Stimulated activated effector memory CD8-positive, alpha-beta T cell treated with anti-CD3 and anti-CD28 coated beads, Interleukin-12 subunit alpha, Interleukin-12 subunit beta, amount 100 ng/mL, for 72 hours (primary cell): ENCODE data around the gene GAREM1.

Experiments
- ATAC-seq: fragments of 150-1000 bp; cut with Tn5 transposase; 2 replicates; pipeline ENCODE4 v1.10.0; 2021
- DNase-seq, 2 donors: peaks; one replicate each; pipeline ENCODE4 v3.0.0; 2021 to 2022; ENCODE audit warnings: low spot score in 2 of 2
- H3K27ac Mint-ChIP-seq: one replicate; pipeline ENCODE4 v1.8.0; 2022; ENCODE audit warnings: mild to moderate bottlenecking, mixed read lengths
- H3K36me3 Mint-ChIP-seq: one replicate; pipeline ENCODE4 v1.8.0; 2022; ENCODE audit warnings: mild to moderate bottlenecking, mixed read lengths
- H3K4me1 Mint-ChIP-seq: one replicate; pipeline ENCODE4 v1.8.0; 2022; ENCODE audit warnings: mixed read lengths
- H3K4me3 Mint-ChIP-seq: one replicate; pipeline ENCODE4 v1.8.0; 2022; ENCODE audit warnings: mild to moderate bottlenecking, mixed read lengths
- H3K9me3 Mint-ChIP-seq: one replicate; pipeline ENCODE4 v1.8.0; 2022; ENCODE audit warnings: mixed read lengths

GAREM1 gene

GRCh38 chr18:32420084-32420750, 50.5 kb downstream of the GAREM1 start:
- Mint-ChIP-seq H3K27ac (no peak overlapping the region), H3K9me3 (no peaks in the 10 kb centered on the region), H3K4me3 (no peak overlapping the region), H3K36me3 (no peaks in the 10 kb centered on the region), H3K4me1 (no peaks in the 10 kb centered on the region)
- no peak for ATAC-seq
- no peak for DNase-seq

GRCh38 chr18:32418148-32418547, 52.5 kb downstream of the GAREM1 start:
- Mint-ChIP-seq H3K27ac (no peak overlapping the region), H3K4me1 (no peaks in the 10 kb centered on the region)
- no peak for ATAC-seq

GRCh38 chr18:32405588-32405987, 65.1 kb downstream of the GAREM1 start:
- Mint-ChIP-seq H3K27ac (no peak overlapping the region), H3K9me3 (peaks cover 6% of the 10 kb centered on the region), H3K4me3 (no peak overlapping the region), H3K36me3 (no peaks in the 10 kb centered on the region), H3K4me1 (no peaks in the 10 kb centered on the region)
- DNase-seq, result no peak
- ATAC-seq, result no peak

More at GRCh38 chr18:32418148-32418547, 52.5 kb downstream of the GAREM1 start:
- no peaks in the 10 kb centered on the region for H3K36me3 Mint-ChIP-seq
- no peak overlapping the region for H3K4me3 Mint-ChIP-seq
- no peak for DNase-seq
- H3K9me3 Mint-ChIP-seq, result peaks cover 6% of the 10 kb centered on the region

- no peak overlapping the region for H3K4me3 Mint-ChIP-seq
- H3K9me3 Mint-ChIP-seq, result peaks cover 10% of the 10 kb centered on the region
Measured at GRCh38 chr18:32401621-32402020, 69.1 kb downstream of the GAREM1 start.

DNA sequence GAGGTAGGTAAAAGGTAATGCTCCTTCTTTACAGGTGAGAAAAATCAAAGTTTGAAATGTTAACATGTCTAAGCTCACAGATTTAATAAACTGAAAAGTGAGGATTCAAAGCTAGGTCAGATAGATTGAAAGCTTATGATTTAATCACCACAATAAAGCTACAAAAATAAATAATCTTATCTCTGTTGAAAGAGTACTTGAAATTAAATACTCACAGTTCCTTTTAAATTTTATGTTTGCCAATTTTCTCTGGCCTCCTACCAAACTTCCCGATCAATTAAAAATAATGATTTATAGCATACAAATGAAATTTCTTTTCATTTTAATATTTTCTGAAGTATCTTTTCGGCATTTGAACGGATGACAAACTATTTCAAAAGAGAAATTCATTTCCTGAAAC, 77.3 kb downstream of the GAREM1 start:
- no peak overlapping the region for H3K27ac Mint-ChIP-seq
- ATAC-seq, result no peak
- H3K4me1 Mint-ChIP-seq, result no peaks in the 10 kb centered on the region
- peaks cover 10% of the 10 kb centered on the region for H3K9me3 Mint-ChIP-seq
- no peak for DNase-seq
- H3K36me3 Mint-ChIP-seq, result no peaks in the 10 kb centered on the region
- H3K4me3 Mint-ChIP-seq, result no peak overlapping the region

More at GRCh38 chr18:32401621-32402020, 69.1 kb downstream of the GAREM1 start:
- DNase-seq, result no peak
- H3K36me3 Mint-ChIP-seq, result no peaks in the 10 kb centered on the region
- no peaks in the 10 kb centered on the region for H3K4me1 Mint-ChIP-seq
- no peak overlapping the region for H3K27ac Mint-ChIP-seq
- ATAC-seq, result no peak

GRCh38 chr18:32391126-32391525, 79.6 kb downstream of the GAREM1 start:
- no peak for ATAC-seq
- H3K4me1 Mint-ChIP-seq, result no peaks in the 10 kb centered on the region
- no peak for DNase-seq
- no peaks in the 10 kb centered on the region for H3K36me3 Mint-ChIP-seq
- H3K27ac Mint-ChIP-seq, result no peak overlapping the region
- H3K9me3 Mint-ChIP-seq, result peaks cover 3% of the 10 kb centered on the region
- no peak overlapping the region for H3K4me3 Mint-ChIP-seq

- Mint-ChIP-seq H3K9me3 (no peaks in the 10 kb centered on the region), H3K4me3 (no peak overlapping the region), H3K4me1 (no peaks in the 10 kb centered on the region), H3K27ac (no peak overlapping the region), H3K36me3 (no peaks in the 10 kb centered on the region)
- ATAC-seq (no peak), DNase-seq (no peak)
Measured at GRCh38 chr18:32389858-32390257, 80.8 kb downstream of the GAREM1 start.

- H3K4me1 Mint-ChIP-seq, result no peaks in the 10 kb centered on the region
- no peaks in the 10 kb centered on the region for H3K9me3 Mint-ChIP-seq
- H3K4me3 Mint-ChIP-seq, result no peak overlapping the region
- ATAC-seq (no peak), DNase-seq (no peak)
- H3K36me3 Mint-ChIP-seq, result no peaks in the 10 kb centered on the region
- no peak overlapping the region for H3K27ac Mint-ChIP-seq
Measured at GRCh38 chr18:32389191-32389590, 81.5 kb downstream of the GAREM1 start.

DNA sequence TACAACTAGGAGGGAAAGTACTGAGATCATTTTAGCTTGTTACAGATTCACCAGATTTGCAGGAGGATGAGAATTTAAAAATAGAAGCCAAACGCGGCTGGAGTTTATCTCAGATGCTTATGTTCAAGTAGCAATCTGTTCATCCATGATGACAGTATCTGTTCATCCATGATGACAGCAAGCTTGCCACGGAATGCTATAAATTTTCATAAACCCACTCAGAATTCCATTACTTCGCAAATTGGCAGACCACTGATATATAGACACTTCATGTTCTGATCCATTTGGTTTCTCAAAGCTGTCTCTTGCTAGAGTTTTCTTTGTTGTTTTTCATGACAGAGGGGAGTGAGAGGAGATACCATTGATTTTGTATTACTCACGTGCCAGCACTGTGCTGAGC, 84.2 kb downstream of the GAREM1 start:
- Mint-ChIP-seq H3K9me3 (no peaks in the 10 kb centered on the region), H3K4me1 (no peaks in the 10 kb centered on the region), H3K36me3 (no peaks in the 10 kb centered on the region), H3K4me3 (no peak overlapping the region), H3K27ac (no peak overlapping the region)
- ATAC-seq (no peak), DNase-seq (no peak)

DNA sequence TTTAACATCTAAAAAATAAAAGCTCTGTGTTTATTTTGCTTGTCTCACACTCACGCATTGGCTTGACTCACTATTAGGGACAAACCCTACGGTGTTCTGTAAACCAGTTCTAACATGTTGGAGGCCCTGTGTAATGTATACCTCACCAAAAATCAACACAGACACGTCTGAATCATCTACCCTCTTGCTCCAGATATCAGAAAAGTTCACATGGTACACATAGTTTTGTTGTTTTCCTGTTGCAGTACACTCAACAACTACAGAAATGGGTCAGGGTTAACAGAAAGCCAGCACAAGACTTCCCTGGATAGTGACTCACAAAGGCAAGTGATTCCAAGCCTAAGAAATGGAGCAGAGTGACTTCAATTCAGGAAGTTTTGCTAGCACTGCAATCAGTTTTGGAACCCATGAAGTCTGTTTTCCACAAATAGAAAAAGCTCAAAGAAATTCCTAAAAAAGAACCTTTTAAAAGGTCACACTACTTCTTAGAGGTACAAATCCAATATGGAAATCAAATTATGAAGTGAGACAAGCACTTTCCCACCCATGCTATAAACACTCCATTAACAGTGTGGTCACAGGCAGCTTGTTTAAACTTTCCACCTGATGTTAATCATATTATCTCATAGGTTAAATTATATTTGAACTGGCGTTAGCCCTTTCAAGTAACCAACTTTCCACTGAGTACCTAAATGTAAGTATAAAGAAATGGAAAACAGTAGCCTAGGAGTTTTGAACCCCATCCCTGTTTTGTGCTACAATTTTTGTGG, 87.4 kb downstream of the GAREM1 start:
- DNase-seq (no peak), ATAC-seq (no peak)
- Mint-ChIP-seq H3K36me3 (no peaks in the 10 kb centered on the region), H3K9me3 (no peaks in the 10 kb centered on the region), H3K4me3 (no peak overlapping the region), H3K27ac (no peak overlapping the region), H3K4me1 (no peaks in the 10 kb centered on the region)

DNA sequence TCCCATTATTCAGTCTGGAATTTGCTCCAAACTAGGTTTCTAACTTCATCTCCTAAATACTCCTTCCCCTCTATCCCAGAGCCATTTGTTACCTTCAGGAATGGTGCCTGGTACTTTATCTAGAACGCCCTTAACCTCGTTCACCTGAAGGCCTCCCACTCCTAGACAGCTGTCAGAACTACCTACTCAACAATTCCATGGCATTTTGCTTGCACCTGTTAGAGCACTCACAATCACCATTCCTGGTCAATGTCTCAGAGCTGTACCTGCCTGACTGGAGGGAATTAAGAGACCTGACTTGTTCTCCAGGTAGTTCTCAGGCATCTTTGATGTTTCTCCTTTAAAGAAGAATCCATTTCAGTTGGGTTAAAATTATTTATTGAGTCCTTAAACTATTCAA, 88.9 kb downstream of the GAREM1 start:
- Mint-ChIP-seq H3K9me3 (no peaks in the 10 kb centered on the region), H3K4me3 (no peak overlapping the region), H3K4me1 (no peaks in the 10 kb centered on the region), H3K36me3 (no peaks in the 10 kb centered on the region), H3K27ac (no peak overlapping the region)
- DNase-seq (no peak), ATAC-seq (no peak)

DNA sequence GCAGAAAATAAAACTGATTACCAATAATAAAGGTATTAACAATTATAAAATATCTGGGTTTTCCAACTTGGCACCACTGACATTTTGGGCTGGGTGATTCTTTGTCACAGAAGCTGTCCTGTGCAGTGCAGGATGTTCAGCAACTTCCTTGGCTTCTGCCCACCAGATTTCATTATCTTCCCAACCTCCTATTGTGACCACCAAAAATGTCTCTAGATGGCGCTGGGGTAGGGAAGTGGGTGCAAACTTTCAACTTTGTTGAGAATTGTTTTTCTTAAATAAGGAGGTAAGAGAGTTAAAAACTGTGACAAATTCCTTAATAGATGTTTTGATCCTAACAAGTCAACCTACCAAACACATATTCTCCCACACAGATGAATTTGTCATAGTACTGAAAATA, 90.1 kb downstream of the GAREM1 start:
- no peaks in the 10 kb centered on the region for H3K36me3 Mint-ChIP-seq
- ATAC-seq (no peak), DNase-seq (no peak)
- no peak overlapping the region for H3K27ac Mint-ChIP-seq
- no peaks in the 10 kb centered on the region for H3K4me1 Mint-ChIP-seq
- H3K4me3 Mint-ChIP-seq, result no peak overlapping the region
- no peaks in the 10 kb centered on the region for H3K9me3 Mint-ChIP-seq

- no peak overlapping the region for H3K27ac Mint-ChIP-seq
- DNase-seq (no peak), ATAC-seq (no peak)
- H3K9me3 Mint-ChIP-seq, result no peaks in the 10 kb centered on the region
- no peaks in the 10 kb centered on the region for H3K36me3 Mint-ChIP-seq
- H3K4me3 Mint-ChIP-seq, result no peak overlapping the region
- H3K4me1 Mint-ChIP-seq, result no peaks in the 10 kb centered on the region
Measured at GRCh38 chr18:32379891-32380290, 90.8 kb downstream of the GAREM1 start.

GRCh38 chr18:32378705-32379104, 92.0 kb downstream of the GAREM1 start:
- no peaks in the 10 kb centered on the region for H3K36me3 Mint-ChIP-seq
- H3K4me3 Mint-ChIP-seq, result no peak overlapping the region
- H3K27ac Mint-ChIP-seq, result no peak overlapping the region
- DNase-seq (no peak), ATAC-seq (no peak)
- H3K4me1 Mint-ChIP-seq, result no peaks in the 10 kb centered on the region
- no peaks in the 10 kb centered on the region for H3K9me3 Mint-ChIP-seq

GRCh38 chr18:32373995-32374394, 96.7 kb downstream of the GAREM1 start:
- DNase-seq, result no peak
- H3K4me1 Mint-ChIP-seq, result no peaks in the 10 kb centered on the region
- H3K4me3 Mint-ChIP-seq, result no peak overlapping the region
- no peaks in the 10 kb centered on the region for H3K36me3 Mint-ChIP-seq
- H3K9me3 Mint-ChIP-seq, result no peaks in the 10 kb centered on the region
- no peak overlapping the region for H3K27ac Mint-ChIP-seq
- ATAC-seq, result no peak

DNA sequence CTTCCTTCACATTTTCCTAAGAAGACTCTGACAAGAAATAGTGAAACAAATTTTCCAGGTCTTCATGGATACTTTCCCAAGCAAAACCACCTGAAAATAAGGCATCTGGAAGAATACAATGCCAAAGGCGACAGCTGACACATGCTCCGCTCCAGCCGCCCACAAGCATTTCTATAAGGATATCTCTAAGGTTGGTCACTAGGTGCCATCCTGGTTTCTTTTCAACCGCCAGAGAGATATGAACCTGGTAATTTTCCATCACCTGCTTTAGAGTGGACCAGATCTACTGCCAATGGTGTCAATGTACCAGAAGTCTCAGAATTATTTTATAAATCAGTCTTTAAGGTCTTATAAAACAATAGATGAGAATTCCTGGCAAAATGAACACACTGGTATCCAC, 97.2 kb downstream of the GAREM1 start:
- no peaks in the 10 kb centered on the region for H3K9me3 Mint-ChIP-seq
- no peak for DNase-seq
- H3K4me1 Mint-ChIP-seq, result no peaks in the 10 kb centered on the region
- ATAC-seq, result no peak
- no peak overlapping the region for H3K4me3 Mint-ChIP-seq
- H3K36me3 Mint-ChIP-seq, result no peaks in the 10 kb centered on the region
- no peak overlapping the region for H3K27ac Mint-ChIP-seq
